GM04503 (cell line): ENCODE results near the gene DCD.

ENCODE experiments used
- DNase-seq: peaks from one replicate; pipeline ENCODE4 v3.0.0-alpha.2; 2012; ENCODE audit warnings: low read depth

DCD gene

DNA sequence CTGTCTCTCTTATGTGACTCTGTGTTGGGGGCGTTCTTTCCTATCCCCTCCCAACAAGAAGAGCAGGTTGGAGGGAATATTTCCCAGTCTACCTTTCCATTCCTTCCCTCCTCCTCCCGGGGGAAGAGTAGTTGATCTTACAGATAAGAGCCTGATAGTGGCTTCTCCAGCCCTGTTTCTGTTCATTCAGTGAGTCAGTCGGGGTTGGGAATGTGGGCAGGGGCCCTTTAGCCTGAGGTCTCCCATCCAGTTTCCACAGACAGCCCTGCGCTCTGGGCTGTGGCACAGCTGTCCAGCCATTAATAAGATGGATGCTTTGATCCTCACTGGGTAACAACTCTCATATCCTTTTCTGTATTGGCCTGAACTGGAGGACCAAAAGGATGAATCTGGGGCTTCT is 41.6 kb downstream of the DCD start:
- DNase-seq, result no peak

- DNase-seq, result no peak
Measured at GRCh38 chr12:54605138-54605970, 42.8 kb downstream of the DCD start.

GRCh38 chr12:54604436-54604835 is 43.7 kb downstream of the DCD start:
- no peak for DNase-seq

- no peak for DNase-seq
Measured at GRCh38 chr12:54603872-54604271, 44.3 kb downstream of the DCD start.

DNA sequence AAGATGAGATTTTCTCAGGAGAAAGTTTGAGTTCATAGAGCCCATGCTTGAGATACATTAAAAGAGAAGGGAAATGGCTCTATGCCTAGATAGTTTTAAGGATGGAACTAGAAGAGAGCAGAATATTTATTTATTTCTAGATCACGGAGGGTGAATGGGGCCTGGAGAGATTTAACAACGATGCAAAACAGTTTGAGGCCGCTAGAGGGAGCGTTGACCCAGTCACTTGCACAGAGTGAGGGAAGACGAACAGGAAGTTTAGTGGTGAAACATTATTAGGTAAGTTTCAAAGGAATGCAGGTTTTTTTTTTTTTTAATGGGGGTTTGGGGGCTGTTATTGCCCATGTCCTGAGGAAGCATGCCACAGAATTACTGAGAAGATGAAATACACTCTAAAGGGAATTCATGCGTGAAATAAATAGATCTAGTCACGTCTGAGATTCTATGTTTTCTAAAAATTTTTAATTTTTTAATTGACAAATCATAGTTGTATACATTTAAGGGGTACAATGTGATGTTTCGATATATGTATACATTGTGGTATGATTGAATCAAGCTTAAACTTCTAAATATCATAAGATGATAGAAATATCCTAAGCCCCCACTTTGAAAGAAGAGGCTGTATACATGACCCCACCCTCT is 44.9 kb downstream of the DCD start:
- no peak for DNase-seq

GRCh38 chr12:54602661-54603060 is 45.5 kb downstream of the DCD start:
- no peak for DNase-seq

DNA sequence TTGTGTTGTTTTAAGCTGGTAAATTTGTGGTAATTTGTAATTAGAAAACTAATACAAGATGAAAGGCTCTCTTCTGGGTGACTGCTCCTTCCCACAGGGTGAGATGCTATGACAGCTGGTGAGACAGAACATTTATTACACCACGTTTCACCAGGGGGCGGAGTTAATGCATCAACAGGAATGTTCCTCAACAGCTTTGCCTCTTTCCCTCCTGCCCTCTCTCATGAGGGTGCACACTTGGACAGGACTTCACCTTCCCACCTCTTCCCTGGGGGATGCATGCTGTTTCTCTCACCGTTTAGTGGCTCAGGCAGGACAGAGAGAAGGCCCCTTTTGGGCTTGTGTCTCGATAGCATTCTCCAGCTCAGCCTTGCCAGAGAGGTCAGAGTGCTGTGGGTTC is 46.3 kb downstream of the DCD start:
- DNase-seq, result no peak

GRCh38 chr12:54598970-54599369 is 49.2 kb downstream of the DCD start:
- no peak for DNase-seq

- DNase-seq, result no peak
Measured at GRCh38 chr12:54596526-54596946, 51.6 kb downstream of the DCD start.

DNA sequence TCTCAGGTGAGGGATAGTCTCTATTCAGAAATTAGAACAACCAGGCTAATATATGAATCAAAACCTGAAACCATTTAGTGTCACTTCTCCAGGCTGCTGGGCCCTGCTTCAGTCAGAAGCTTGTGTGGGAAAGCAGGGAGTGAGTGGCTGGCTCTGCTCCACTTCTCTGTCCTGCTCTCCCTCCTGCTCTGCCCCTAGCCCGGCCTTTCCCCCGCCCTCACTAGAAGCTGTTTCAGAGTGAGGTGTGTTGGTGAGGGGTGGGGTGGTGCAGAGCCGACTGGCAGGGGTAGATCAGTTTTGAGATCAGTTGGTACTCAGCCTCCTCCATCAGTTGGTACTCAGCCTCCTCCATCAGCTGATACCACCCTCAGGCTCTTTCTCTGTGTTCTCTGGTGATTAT is 52.7 kb downstream of the DCD start:
- no peak for DNase-seq
